Measurements from ENCODE around the gene UNC13D.

UNC13D gene

GRCh38 chr17:75850928-75851692 is 6.9 kb upstream of the UNC13D start:
- no peak for DNase-seq

GRCh38 chr17:75849724-75850123 is 5.5 kb upstream of the UNC13D start:
- ATAC-seq (no peak), DNase-seq (no peak)

More at GRCh38 chr17:75850928-75851692, 6.9 kb upstream of the UNC13D start:
- ATAC-seq, result no peak

GRCh38 chr17:75849279-75849646 is 5.1 kb upstream of the UNC13D start:
- DNase-seq (no peak), ATAC-seq (no peak)

- DNase-seq (peak; percentile 91), ATAC-seq (no peak)
Measured at GRCh38 chr17:75848523-75849278, 4.5 kb upstream of the UNC13D start.

GRCh38 chr17:75847614-75848522 is 3.7 kb upstream of the UNC13D start:
- ATAC-seq, result no peak
- DNase-seq, result no peak

- ATAC-seq, result no peak
- no peak for DNase-seq
Measured at GRCh38 chr17:75846692-75847613, 2.7 kb upstream of the UNC13D start.

GRCh38 chr17:75845933-75846691 is 1.9 kb upstream of the UNC13D start:
- DNase-seq (no peak), ATAC-seq (no peak)

GRCh38 chr17:75845058-75845711 is 981 bp upstream of the UNC13D start:
- ATAC-seq, result peak; percentile 72
- peak; percentile 84 for DNase-seq

- ATAC-seq (peak; percentile 22), DNase-seq (no peak)
Measured at GRCh38 chr17:75844530-75845057, 390 bp upstream of the UNC13D start.

- peak; percentile 41 for DNase-seq
- ATAC-seq, result no peak
Measured at GRCh38 chr17:75842963-75843576, 1.1 kb downstream of the UNC13D start.

- no peak for DNase-seq
- no peak for ATAC-seq
Measured at GRCh38 chr17:75842411-75842810, 1.8 kb downstream of the UNC13D start.

- ATAC-seq (no peak), DNase-seq (no peak)
Measured at GRCh38 chr17:75840799-75841164, 3.4 kb downstream of the UNC13D start.

GRCh38 chr17:75839942-75840798 is 4.0 kb downstream of the UNC13D start:
- no peak for DNase-seq
- ATAC-seq, result no peak

- DNase-seq (no peak), ATAC-seq (no peak)
Measured at GRCh38 chr17:75838410-75838809, 5.8 kb downstream of the UNC13D start.

GRCh38 chr17:75837899-75838298 is 6.3 kb downstream of the UNC13D start:
- ATAC-seq, result no peak
- DNase-seq, result no peak

GRCh38 chr17:75836605-75837004 is 7.6 kb downstream of the UNC13D start:
- no peak for ATAC-seq

GRCh38 chr17:75835654-75835987 is 8.6 kb downstream of the UNC13D start:
- DNase-seq (no peak), ATAC-seq (no peak)

More at GRCh38 chr17:75836605-75837004, 7.6 kb downstream of the UNC13D start:
- DNase-seq, result no peak

GRCh38 chr17:75834928-75835653 is 9.1 kb downstream of the UNC13D start:
- peak; percentile 32 for DNase-seq
- no peak for ATAC-seq
